ENCODE results near the gene SETD1A. TPM values are rescaled to one million over a fixed set of nuclear protein-coding genes. Genes with fewer than 3 reads are reported as not detected.

The SETD1A gene
- total RNA-seq, 1 donor: 5.3 TPM

DNA sequence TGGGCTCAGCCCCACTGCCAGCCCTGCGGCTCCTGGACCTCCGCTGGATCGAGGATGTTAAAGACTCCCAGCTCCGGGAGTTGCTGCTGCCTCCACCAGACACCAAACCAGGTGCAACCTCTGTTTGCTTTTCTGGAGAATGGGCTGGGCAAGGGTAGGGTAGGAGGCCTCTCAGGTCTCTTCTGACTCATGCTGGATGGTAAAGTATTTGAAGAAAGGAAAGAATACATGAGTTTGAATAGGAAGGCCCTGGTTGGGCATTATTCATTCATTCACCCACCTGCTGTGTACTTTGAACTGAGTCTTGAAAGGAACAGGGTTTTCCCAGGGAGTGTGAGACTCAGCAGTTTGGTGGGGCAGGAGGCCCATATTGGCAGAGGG is 15.1 kb upstream of the SETD1A start:
- H3K4me3 ChIP-seq (ENCODE audit: low read depth, low read length): no peak overlapping the region
- TF ChIP-seq, protein P1, sequence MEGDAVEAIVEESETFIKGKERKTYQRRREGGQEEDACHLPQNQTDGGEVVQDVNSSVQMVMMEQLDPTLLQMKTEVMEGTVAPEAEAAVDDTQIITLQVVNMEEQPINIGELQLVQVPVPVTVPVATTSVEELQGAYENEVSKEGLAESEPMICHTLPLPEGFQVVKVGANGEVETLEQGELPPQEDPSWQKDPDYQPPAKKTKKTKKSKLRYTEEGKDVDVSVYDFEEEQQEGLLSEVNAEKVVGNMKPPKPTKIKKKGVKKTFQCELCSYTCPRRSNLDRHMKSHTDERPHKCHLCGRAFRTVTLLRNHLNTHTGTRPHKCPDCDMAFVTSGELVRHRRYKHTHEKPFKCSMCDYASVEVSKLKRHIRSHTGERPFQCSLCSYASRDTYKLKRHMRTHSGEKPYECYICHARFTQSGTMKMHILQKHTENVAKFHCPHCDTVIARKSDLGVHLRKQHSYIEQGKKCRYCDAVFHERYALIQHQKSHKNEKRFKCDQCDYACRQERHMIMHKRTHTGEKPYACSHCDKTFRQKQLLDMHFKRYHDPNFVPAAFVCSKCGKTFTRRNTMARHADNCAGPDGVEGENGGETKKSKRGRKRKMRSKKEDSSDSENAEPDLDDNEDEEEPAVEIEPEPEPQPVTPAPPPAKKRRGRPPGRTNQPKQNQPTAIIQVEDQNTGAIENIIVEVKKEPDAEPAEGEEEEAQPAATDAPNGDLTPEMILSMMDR (IDR thresholded peaks at IDR 0.05; ENCODE audit: insufficient read depth, low read length): no peak
- DNase-seq (ENCODE audit: low read depth): no peak

GRCh38 chr16:30944352-30944751 is 13.2 kb upstream of the SETD1A start:
- TF ChIP-seq, protein P1 (IDR thresholded peaks at IDR 0.05; ENCODE audit: insufficient read depth, low read length): no peak
- no peak overlapping the region for H3K4me3 ChIP-seq (ENCODE audit: low read depth, low read length)
- DNase-seq (ENCODE audit: low read depth): no peak

- DNase-seq (ENCODE audit: low read depth): no peak
- TF ChIP-seq, protein P1 (IDR thresholded peaks at IDR 0.05; ENCODE audit: insufficient read depth, low read length): no peak
- no peak overlapping the region for H3K4me3 ChIP-seq (ENCODE audit: low read depth, low read length)
Measured at GRCh38 chr16:30946671-30947540, 10.6 kb upstream of the SETD1A start.

GRCh38 chr16:30947541-30947858 is 10.1 kb upstream of the SETD1A start:
- no peak for DNase-seq (ENCODE audit: low read depth)
- H3K4me3 ChIP-seq (ENCODE audit: low read depth, low read length): no peak overlapping the region
- TF ChIP-seq, protein P1 (IDR thresholded peaks at IDR 0.05; ENCODE audit: insufficient read depth, low read length): no peak

DNA sequence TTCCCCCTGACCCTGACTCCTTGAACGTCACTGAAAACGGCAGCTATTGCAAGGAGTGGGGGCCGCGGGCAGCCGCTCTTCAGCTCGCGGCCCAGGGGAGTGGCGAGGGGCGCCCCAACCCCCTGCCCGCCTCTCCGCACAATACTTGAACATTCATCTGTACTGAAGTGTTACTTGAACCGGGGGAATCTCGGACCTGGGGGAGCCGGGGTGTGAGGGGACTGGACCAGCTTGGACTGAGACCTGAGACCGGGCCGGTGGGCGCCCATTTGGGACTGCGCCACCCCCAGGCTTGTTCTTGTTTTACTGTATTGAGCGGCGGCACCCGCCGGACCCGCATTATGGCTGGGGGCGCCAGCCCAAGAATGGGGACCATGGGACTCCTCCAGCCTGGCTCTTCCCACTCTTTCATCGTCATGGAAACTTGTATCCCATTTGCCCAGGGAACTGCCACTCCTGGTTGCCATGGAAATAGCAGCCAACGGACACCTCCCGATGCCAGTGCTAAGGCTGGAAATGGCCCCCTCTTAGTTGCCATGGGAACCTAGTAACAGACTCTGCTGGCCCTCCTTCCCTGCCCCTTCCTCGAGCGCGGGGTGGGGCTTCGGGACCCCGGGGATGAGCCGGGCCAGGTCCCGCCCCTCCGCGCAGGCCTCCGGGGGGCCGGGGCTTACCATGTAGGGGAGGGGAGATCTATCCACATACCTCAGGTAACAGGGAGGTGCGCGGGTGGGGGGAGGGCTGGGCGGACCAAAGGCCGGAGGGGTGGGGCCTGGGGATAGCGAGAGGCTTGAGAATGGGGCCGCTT is 9.5 kb upstream of the SETD1A start:
- TF ChIP-seq, protein P1 (IDR thresholded peaks at IDR 0.05; ENCODE audit: insufficient read depth, low read length): no peak
- peak; percentile 98 for DNase-seq (ENCODE audit: low read depth)
- peak overlapping the region; percentile 88 for H3K4me3 ChIP-seq (ENCODE audit: low read depth, low read length)

DNA sequence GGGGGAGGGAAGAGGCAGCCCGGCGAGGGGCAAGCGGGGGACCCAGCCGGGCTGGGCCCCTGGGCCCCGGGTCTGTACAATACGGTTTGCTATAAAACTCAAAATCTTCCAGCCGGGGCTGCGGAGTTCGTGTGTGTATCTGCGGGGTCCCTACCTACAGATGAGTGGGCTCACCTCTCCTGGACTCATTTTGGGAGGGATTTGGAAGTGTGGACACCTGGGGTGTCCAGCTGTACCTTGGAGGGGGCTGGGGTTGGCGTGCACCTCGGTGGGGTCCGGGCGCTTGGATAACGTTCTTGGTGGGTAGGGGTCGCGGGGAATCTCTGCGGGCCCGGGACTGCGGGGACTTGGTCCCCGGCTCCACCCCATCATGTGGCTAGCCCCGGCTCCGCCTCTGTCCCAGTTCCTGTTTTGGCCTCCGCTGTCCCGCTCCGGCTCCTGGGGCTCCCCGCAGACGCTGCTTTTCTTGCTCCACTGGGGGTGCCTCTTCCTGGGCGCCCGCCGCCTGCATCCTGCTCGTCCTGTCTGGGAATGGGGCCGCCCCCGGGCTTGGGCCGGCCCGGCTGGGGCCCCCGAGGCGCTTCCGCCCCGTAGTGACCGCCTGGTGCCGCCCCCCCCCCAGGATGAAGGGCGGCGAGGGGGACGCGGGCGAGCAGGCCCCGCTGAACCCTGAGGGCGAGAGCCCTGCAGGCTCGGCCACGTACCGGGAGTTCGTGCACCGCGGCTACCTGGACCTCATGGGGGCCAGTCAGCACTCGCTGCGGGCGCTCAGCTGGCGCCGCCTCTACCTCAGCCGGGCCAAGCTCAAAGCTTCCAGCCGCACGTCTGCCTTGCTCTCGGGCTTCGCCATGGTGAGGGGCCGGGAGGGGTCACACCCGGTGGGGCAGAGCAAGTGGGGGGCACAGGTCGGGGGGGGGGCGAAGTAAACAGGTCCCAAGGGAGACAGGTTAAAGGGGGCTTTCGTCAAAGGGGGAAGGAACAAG is 8.6 kb upstream of the SETD1A start, which contains the start of gene ORAI3:
TSS of gene ORAI3 (plus strand) at position 402 of the 983 bp plus-strand sequence. CDS start at position 624, 222 bp downstream.
- TF ChIP-seq, protein P1 (IDR thresholded peaks at IDR 0.05; ENCODE audit: insufficient read depth, low read length): no peak

More for the DNA sequence above, 8.6 kb upstream of the SETD1A start, which contains the start of gene ORAI3:
- peak within 1 kb of the TSS; percentile 88 for H3K4me3 ChIP-seq (ENCODE audit: low read depth, low read length)
- DNase-seq (ENCODE audit: low read depth): peak; percentile 49
